ENCODE data around the gene CFAP410. TPM values are rescaled to one million over a fixed set of nuclear protein-coding genes. Genes with fewer than 3 reads are reported as not detected.

Gene CFAP410
- total RNA-seq, 1 donor from 2014 or later = 20.2 TPM

DNA sequence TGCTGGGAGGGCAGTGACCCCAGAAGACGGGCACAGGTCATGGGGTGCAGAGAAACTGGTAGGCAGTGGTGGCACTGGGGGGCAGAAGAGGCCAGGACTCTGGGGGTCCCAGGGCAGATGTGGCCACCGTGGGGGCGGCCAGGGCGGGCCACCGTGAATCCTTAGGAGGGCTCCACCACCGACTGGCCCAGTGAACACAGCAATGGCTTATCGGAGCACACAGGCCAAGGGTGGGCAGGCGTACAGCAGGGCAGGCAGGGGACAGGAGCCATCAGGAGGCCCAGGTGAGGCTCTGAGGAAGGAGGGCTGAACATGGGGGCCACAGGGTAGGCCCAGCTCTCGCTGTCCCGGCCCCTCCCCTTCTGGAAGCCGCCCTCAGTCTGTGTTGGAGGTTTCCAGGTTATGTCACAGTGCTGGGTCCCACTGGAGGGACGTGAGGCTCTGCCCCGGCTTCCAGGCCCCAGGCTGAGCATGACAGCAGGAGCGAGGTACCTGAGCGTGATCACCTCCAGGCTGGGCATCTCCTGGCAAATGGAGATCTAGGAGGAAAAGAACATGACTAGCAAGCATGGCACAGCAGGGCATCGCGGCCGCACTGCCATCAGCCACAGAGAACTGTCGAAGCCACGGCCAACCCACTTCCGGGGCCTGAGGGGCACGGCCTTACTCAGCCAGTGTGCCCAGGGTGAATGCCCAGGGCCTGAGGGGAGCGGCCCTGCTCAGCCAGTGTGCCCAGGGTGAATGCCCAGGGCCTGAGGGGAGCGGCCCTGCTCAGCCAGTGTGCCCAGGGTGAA, 3.7 kb downstream of the CFAP410 start:
- no peak for DNase-seq (ENCODE audit: low read depth)
- peaks cover 14% of the 10 kb centered on the region for H3K27me3 ChIP-seq (ENCODE audit: control insufficient read depth, insufficient read depth, low read length)
- H3K4me3 ChIP-seq (ENCODE audit: low read depth, low read length) = no peak overlapping the region
- no peaks in the 10 kb centered on the region for H3K36me3 ChIP-seq (ENCODE audit: control insufficient read depth, insufficient read depth, low read length)
- TF ChIP-seq, protein P1, sequence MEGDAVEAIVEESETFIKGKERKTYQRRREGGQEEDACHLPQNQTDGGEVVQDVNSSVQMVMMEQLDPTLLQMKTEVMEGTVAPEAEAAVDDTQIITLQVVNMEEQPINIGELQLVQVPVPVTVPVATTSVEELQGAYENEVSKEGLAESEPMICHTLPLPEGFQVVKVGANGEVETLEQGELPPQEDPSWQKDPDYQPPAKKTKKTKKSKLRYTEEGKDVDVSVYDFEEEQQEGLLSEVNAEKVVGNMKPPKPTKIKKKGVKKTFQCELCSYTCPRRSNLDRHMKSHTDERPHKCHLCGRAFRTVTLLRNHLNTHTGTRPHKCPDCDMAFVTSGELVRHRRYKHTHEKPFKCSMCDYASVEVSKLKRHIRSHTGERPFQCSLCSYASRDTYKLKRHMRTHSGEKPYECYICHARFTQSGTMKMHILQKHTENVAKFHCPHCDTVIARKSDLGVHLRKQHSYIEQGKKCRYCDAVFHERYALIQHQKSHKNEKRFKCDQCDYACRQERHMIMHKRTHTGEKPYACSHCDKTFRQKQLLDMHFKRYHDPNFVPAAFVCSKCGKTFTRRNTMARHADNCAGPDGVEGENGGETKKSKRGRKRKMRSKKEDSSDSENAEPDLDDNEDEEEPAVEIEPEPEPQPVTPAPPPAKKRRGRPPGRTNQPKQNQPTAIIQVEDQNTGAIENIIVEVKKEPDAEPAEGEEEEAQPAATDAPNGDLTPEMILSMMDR (IDR thresholded peaks at IDR 0.05; ENCODE audit: insufficient read depth, low read length, poor library complexity, severe bottlenecking) = no peak

DNA sequence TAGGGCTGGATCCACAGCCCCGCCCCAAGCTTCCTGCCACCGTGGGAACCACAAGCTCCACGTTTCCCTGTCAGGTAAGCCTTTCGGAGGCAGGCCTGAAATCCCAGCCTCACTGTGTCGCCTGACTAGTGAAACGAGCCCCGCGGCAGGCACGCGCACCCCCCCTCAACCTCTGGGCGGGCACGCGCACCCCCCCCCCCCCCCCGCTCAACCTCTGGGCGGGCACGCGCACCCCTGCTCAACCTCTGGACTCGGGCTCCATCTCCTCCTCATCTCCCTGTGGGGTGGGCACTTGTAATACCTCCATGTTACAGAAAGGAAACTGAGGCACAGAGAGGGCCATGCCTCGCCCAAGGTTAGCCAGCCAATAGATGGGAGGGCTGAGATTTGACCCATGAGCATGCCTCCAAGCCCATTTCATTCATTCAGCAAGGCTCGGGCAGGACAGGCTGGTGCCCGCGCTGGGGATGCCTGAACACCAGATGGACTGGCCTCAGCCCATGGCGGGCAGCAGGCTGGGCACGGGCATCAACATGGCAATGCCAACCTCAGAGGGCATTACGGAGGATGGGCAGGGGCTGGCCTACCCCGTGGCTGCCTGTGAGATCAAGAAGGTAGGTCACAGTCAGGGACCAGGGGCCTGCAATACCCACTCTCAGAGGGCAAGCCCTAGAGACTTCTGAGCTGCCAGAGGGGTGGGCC, 4.7 kb downstream of the CFAP410 start:
- no peak overlapping the region for H3K4me3 ChIP-seq (ENCODE audit: low read depth, low read length)
- peaks cover 15% of the 10 kb centered on the region for H3K27me3 ChIP-seq (ENCODE audit: control insufficient read depth, insufficient read depth, low read length)
- no peak for DNase-seq (ENCODE audit: low read depth)
- TF ChIP-seq, protein P1 (IDR thresholded peaks at IDR 0.05; ENCODE audit: insufficient read depth, low read length, poor library complexity, severe bottlenecking) = no peak
- H3K36me3 ChIP-seq (ENCODE audit: control insufficient read depth, insufficient read depth, low read length) = no peaks in the 10 kb centered on the region

DNA sequence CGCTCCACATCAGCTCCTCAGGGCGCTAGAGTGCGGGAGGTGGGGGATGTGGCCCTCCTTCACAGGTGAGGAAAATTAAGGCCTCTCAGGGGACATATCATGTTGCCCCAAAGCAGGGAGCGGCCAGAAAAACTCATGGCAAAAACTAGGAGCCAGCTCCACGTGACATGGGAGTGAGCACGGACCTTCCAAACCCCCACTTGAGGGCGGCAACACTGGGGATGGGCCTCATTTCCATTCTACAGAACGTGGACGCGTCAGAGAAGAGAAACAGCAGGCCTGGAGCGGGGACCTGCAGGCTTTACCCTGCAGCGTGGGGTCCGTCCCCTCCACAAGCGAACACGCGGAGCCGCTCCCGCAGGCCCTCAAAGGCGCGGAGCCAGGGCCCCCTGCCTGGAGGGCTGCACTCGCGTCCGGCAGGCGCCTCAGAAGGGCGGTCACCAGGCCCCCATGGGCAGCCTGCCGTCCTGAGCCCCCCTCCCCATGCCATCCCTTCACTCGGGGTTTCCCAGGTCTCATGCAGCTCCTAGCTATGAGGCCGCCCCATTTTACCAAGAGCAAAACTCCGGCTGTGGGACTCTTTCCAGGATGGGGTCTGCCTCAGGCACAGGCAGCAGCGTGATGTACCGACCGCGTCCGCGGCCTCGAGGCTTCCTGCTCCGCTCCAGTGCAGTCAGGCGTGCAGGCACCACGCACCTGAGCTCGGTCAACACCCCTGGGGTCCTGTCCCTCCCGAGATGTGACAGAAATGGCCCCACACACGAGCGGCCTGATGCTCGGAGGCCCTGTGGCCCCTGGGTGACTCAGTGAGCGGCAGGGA, 5.5 kb downstream of the CFAP410 start:
- Histone ChIP-seq H3K4me3 (ENCODE audit: low read depth, low read length) (no peak overlapping the region), H3K36me3 (ENCODE audit: control insufficient read depth, insufficient read depth, low read length) (no peaks in the 10 kb centered on the region), H3K27me3 (ENCODE audit: control insufficient read depth, insufficient read depth, low read length) (peaks cover 15% of the 10 kb centered on the region)
- TF ChIP-seq, protein P1 (IDR thresholded peaks at IDR 0.05; ENCODE audit: insufficient read depth, low read length, poor library complexity, severe bottlenecking) = no peak
- DNase-seq (ENCODE audit: low read depth) = no peak

DNA sequence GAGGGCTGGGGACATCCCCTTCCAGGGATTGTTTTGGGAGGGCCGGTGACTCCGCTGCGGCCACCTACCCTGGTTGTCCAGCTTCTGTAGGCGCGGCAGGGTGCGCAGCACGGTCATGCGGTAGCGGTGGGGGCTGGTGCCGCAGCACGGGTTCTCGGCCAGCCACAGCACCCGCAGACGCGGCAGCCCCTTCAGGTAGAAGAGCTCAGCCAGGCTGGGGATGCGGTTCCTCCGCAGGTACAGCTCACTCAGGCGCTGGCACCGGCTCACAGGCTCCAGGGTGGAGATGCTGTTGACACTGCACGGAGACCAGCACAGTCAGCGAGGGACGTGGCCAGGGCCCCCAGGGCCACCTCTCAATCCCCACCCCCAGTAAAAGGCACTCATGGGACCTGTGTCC, 6.2 kb downstream of the CFAP410 start:
- H3K27me3 ChIP-seq (ENCODE audit: control insufficient read depth, insufficient read depth, low read length) = peaks cover 15% of the 10 kb centered on the region
- TF ChIP-seq, protein P1 (IDR thresholded peaks at IDR 0.05; ENCODE audit: insufficient read depth, low read length, poor library complexity, severe bottlenecking) = no peak

DNA sequence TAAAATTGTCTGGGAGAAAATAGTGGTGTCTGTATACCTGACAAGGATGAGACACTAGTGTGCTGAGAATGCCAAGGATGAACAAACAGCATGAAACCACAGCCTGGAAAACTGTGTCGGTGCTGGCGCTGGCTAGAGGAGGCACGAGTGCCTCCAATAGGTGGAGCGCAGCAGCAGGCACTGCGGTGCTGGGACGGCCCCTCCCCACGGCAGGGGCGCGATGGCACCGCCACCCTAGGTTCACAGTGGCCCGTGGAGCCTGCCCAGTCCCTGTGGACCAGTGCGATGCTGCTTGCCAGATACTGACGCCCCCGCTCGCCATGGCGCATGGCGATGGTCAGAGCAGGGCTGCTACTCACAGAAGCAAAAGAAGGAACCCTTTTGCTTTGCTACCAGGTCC, 6.8 kb downstream of the CFAP410 start:
- TF ChIP-seq, protein P1 (IDR thresholded peaks at IDR 0.05; ENCODE audit: insufficient read depth, low read length, poor library complexity, severe bottlenecking) = no peak
- Histone ChIP-seq H3K4me3 (ENCODE audit: low read depth, low read length) (no peak overlapping the region), H3K27me3 (ENCODE audit: control insufficient read depth, insufficient read depth, low read length) (peaks cover 15% of the 10 kb centered on the region), H3K36me3 (ENCODE audit: control insufficient read depth, insufficient read depth, low read length) (no peaks in the 10 kb centered on the region)
- DNase-seq (ENCODE audit: low read depth) = no peak

More for the DNA sequence above, 6.2 kb downstream of the CFAP410 start:
- no peak for DNase-seq (ENCODE audit: low read depth)
- Histone ChIP-seq H3K36me3 (ENCODE audit: control insufficient read depth, insufficient read depth, low read length) (no peaks in the 10 kb centered on the region), H3K4me3 (ENCODE audit: low read depth, low read length) (no peak overlapping the region)
